CMK (cell line): ENCODE measurements around the gene SLC13A4.
"Not testable (repeated sequence)": the region's sequence is repeated elsewhere in the genome, so short reads cannot be mapped to it uniquely, and the experiment has no call there.

Source experiments
- DNase-seq: peaks from one replicate; pipeline ENCODE4 v3.0.0-alpha.2; 2010; ENCODE audit warnings: low read depth

SLC13A4 gene

GRCh38 chr7:135718219-135718618 lies 9.8 kb downstream of the SLC13A4 start:
- no peak for DNase-seq

- no peak for DNase-seq
Observed at GRCh38 chr7:135717693-135718092, 10.3 kb downstream of the SLC13A4 start.

DNA sequence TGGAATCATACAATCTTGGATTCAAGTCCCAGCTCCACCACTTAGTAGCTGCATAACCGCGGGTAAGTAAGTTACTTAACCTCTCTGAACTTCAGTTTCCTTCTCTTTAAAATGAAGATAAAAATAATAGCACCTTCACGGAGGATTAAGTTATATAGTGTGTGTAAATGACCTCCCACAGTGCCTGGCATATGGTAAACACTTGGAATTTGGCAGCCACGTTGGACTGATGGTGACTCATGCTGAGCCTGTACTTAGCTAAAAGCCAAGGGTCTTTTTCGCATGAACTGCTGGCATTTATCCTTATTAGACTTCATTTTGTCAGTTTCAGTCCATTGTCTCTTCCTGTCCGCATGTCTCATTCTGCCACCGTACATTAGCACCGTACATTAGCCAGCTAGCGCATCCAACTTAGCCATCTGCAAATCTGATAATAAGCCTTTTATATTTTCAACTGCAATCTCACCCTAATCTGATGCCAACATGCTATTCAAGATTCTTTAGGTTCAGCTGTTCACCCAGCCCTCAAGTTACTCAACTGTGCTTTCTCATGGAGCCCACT lies 11.2 kb downstream of the SLC13A4 start:
- DNase-seq, result no peak

DNA sequence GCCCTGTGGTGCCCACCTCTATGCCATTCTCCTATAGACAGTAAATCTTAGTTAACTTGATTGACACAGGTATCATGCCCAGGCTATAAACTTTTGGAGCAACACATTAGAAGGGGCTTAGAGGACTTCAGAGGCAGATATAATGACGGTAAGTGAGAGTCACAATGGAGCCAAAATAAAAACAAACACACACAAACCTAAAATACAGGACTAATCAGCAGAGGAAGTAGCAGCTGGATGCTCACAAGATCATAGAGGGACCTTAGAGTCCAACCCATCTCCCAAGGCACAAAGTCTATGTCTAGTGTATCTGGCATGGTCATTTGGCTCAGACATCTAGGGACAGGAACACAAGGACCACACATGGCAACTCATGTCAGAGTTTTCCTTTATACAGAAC lies 12.3 kb downstream of the SLC13A4 start:
- no peak for DNase-seq

- DNase-seq, result no peak
Observed at GRCh38 chr7:135715055-135715522, 12.9 kb downstream of the SLC13A4 start.

- no peak for DNase-seq
Observed at GRCh38 chr7:135714534-135715009, 13.4 kb downstream of the SLC13A4 start.

GRCh38 chr7:135713836-135714470 lies 14.0 kb downstream of the SLC13A4 start:
- DNase-seq, result no peak

GRCh38 chr7:135712796-135713195 lies 15.2 kb downstream of the SLC13A4 start:
- DNase-seq, result no peak

- DNase-seq, result no peak
Observed at GRCh38 chr7:135712182-135712782, 15.7 kb downstream of the SLC13A4 start.

GRCh38 chr7:135711139-135711469 lies 16.9 kb downstream of the SLC13A4 start:
- no peak for DNase-seq

DNA sequence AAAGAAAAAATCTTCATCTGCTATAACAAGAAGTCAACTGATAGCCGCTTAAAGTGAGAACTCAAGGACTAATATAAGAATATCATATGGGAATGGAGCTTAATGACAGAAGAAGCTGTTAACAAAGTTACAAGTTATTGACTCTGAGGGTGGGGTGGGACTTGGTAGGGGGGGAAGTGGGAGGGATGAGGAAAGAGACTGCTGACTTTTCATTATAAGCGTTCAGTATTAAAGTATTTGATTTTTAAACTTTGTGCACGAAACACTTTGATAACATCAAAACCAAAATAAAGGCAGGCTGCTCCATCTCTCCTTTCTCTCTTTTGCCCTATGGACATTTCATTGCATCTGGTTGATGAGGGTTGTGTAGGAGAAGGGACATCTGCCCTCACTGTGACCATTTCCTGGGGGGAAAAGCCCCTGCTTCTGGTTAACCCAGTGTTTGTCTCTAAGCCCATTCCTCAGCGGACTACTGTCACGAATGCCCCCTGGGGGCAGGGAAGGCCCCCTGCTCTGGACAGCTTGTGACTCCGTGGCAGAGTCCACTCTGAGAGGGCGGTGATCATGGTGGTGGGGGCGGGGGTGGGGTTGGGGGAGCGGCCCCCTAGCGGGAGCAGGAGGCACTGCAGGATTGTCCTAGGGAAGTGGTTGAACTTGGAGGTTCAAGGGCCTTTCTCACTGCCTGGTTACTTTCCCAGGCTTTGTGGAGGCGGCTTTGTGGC lies 17.4 kb downstream of the SLC13A4 start:
- no peak for DNase-seq

DNA sequence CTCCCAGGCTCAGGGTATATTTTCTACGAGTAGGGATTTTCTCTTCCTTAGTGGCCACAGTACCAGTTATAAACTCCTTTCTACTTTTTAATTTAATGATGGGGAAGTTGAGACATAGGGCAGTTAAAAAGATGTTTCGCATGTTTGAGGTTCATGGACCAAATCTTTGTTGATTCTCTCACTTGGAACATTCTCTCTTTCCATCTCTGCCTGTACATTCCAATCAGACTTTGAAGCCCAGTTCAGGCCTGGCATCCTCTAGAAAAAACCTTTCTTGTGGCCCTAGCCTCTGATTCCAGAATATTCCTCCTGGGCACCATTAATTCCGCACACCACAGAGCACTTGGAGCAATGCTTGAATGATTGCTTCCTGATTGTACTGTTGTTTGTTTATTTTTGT lies 18.5 kb downstream of the SLC13A4 start:
- no peak for DNase-seq

DNA sequence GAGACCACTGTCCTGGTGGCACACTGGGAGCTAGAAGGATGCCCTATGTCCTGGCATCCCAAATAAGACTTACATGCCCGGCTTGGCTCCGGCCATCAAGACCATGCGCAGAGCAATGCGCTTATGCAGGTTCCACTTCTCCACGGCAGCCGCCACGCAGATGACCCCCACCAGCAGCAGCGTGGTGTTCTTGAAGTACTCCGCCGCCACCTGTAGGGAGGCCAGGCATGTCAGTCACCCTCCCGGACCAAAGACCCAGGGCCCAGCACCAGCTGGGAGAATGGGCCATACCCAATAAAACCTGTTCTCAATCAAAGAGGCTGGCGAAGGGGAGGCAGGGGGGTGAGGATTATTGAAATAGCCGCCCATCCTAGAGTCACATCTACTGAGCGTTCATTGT lies 19.9 kb downstream of the SLC13A4 start:
- no peak for DNase-seq

DNA sequence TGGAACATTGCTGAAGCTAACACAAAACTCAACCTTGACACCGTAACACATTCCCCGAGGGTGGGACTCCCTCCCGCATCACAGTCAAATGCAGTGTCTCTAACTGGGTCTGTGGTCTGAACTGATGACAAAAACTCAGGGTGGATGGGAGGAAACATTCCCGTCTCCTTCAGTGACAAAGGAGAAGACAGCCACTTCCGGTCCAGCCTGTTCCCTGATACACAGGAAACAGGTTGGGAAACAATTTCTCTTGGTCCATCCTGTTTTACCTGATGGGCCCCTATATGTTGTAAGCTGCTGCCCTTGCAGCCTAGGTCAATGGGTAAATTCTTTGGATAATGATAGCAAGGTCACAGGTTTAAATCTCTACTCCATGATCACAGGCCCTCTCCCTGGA lies 20.4 kb downstream of the SLC13A4 start:
- DNase-seq, result no peak

DNA sequence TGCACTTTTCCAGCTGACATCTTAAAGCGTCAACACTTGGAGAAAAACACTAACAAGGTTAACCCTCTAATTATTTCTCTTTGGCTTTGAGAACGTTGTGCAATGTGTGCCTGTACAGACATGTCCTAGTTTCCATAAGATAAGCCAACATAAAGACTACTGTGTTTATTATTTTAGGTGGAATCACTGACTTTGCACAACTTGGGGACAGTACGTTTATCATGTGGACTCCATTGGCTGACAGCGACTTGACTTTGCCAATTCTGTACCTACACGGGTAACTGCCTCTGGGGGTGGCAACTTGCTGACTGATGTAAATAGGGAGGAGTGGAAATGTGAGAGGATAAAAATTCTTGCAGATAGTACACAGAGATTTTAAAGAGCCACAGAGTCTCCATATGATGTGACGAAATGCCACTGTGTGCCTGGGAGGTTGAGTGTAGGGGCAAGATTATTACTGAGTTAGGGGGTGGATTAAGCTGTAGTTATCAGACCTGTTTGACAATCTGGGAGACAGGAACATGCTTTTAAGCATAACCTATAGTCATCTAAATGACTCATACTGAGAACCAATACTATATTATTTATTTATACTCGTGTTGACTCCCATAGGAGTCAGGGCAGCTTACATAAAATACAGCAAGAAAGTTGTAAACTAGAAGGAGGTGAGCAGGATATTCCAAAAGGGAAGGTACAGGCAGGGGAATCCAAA lies 21.0 kb downstream of the SLC13A4 start:
- no peak for DNase-seq

DNA sequence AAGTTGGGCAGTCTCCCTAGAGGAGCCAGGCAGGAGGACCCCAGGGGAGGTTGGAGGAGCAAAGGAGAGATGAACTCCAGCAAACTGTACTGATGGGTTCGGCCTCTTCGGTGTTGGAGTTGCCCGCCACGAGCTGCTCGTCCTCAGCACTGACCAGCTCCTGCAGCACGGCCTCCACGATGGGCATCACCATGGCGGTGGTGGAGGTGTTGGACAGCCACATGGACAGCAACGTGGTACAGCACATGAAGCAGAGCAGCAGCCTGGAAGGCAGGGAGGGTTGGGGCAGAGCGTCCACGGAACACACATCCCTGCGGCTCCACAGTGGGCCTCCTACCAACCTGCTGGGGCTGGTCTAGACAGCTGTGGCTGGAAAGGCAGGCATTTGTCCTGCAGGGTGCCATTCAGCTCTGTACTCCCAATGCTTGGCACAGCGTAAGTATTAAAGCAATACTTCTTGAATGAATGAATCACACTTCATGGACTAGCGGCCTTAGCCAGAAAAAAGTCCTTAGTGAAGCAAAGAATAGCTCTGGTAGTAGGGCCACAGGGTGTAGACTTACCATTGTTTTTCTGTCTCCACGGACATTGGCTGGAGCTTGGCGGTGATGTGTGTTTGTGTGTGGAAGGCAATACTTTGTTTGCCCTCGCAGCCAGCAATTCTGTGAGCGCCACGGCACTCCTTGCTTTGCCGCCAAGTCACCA lies 21.8 kb downstream of the SLC13A4 start:
- no peak for DNase-seq

GRCh38 chr7:135704698-135705097 lies 23.3 kb downstream of the SLC13A4 start:
- no peak for DNase-seq

DNA sequence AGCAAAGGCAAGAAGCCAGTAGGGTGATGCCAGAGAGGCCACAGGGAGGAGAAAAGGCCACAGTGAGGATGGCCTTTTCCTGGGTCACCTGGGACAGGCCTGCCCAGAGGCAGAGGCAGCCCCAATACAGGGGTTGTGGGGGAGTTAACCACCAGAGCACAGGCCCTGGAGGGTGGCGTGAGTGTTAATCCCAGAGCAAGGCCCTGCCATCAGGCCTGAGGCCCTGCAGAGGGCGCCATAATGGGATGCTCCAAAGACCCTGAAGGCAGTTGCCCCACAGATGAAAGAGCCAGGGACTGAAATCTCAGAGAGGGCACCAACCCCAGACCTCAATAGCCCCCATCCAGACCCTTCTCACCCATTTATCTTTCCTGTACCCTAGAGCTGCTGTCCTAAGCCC lies 23.9 kb downstream of the SLC13A4 start:
- DNase-seq, result no peak

- no peak for DNase-seq
Observed at GRCh38 chr7:135697276-135698049, 30.5 kb downstream of the SLC13A4 start.

- DNase-seq, result no peak
Observed at GRCh38 chr7:135693558-135693957, 34.4 kb downstream of the SLC13A4 start.

GRCh38 chr7:135692606-135693005 lies 35.4 kb downstream of the SLC13A4 start:
- not testable (repeated sequence) for DNase-seq
